ENCODE results near the gene HOXA2.

The HOXA2 gene

GRCh38 chr7:27124902-27125689 is 22.6 kb upstream of the HOXA2 start:
- DNase-seq: no peak

GRCh38 chr7:27124096-27124901 is 21.8 kb upstream of the HOXA2 start:
- DNase-seq: no peak

DNA sequence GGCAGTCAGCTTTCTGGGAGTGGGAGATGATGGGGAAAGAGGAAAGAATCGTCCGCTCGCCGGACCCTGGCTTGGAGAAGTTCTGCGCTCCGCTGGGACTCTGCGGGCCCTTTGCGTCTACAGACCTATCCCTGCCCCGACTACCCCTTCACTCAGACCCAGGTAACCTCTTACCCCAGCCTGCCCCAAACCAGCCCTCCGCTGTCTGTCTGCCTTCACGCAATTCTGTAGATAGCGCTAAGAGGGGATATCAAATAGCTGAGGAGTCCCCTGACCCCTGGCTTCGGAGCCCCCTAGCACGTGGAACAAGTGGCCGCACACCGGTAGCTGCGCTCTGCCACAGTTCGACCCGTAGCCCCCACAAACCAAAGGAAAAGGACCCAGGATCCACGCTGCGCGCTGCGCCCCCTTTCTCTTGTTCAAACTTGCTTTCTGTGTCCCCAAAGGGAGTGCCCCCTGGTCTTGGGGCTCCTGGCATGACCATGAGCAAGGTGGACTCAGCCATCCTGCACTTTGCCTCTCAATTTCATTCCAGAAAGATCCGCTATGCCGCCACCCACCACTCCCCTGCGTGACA is 21.1 kb upstream of the HOXA2 start:
- DNase-seq: no peak

DNA sequence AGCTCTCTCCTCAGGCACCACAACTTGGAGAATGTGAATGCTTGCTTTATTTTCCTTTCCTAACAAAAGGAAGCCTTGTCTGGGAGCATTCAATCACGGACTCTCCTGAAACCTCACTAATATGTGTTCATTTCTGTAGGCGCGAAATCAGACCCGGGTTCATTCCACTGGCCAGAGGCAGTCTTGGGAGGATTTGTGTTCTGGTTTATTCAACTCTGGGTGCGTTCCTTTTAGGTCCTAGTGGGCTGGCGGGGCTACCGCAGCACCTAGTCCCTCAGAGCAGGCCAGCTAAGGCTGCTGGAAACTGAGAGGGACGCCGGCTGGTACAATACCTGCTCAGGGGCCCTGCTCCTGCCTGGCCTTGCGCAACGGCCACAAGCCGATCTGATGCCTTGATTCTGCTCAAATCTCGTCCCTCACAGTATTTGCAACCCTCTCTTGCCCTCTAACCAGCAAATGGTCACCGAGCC is 20.6 kb upstream of the HOXA2 start:
- no peak for DNase-seq

- DNase-seq: no peak
Measured at GRCh38 chr7:27122077-27122910, 19.8 kb upstream of the HOXA2 start.

- DNase-seq: no peak
Measured at GRCh38 chr7:27121684-27122076, 19.2 kb upstream of the HOXA2 start.

GRCh38 chr7:27119412-27119911 is 17.0 kb upstream of the HOXA2 start:
- no peak for DNase-seq

DNA sequence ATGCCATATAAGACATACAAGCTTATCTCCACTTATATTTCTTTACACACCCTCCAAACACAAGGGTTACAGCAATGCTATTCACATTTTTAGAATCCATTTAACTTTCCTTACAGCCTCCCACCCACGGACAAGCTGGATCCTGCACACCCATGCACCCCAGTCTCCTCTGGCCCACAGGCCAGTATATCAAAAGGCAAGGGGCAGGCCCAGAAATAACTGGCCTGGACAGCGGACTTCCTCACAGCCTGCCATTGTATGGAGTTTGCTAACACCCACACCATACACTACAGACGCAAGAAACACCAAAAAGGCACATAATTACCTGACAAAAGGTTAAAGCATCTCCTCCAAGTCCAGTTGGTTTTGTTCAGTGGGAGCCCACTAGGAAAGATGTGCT is 16.1 kb upstream of the HOXA2 start:
- DNase-seq: no peak

DNA sequence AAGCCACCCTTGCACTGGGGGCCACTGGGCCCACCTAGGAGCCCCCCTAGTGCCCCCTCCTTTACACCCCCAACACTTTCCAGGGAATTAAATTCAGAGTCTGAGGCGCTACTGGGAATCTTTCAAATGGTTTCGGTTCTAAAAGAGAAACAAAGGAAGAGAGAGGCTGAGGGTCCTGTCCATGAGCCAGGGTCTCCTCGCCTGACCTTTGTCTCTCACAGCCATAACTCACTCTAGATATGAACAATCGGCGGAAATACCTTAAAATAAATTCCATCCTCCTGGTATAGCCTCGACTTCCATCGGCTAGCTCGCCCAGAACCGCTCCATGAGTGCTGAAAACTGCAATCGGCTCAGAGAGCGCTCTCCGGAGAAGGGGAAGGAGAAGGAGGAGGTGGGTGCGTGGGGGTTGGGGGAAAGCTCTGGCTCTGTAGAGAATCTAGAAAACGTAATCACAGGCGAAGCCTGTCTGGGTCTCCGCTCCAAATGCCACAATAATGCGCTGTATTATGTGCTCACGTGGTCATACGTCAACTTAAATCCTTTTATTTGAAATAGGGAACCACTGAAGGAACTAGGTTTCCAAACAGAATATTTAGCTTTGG is 15.5 kb upstream of the HOXA2 start:
- DNase-seq: no peak

GRCh38 chr7:27116962-27117886 is 14.7 kb upstream of the HOXA2 start:
- DNase-seq: no peak

- no peak for DNase-seq
Measured at GRCh38 chr7:27116031-27116961, 13.8 kb upstream of the HOXA2 start.

GRCh38 chr7:27115221-27116026 is 12.9 kb upstream of the HOXA2 start:
- no peak for DNase-seq

GRCh38 chr7:27114881-27115220 is 12.4 kb upstream of the HOXA2 start:
- no peak for DNase-seq

DNA sequence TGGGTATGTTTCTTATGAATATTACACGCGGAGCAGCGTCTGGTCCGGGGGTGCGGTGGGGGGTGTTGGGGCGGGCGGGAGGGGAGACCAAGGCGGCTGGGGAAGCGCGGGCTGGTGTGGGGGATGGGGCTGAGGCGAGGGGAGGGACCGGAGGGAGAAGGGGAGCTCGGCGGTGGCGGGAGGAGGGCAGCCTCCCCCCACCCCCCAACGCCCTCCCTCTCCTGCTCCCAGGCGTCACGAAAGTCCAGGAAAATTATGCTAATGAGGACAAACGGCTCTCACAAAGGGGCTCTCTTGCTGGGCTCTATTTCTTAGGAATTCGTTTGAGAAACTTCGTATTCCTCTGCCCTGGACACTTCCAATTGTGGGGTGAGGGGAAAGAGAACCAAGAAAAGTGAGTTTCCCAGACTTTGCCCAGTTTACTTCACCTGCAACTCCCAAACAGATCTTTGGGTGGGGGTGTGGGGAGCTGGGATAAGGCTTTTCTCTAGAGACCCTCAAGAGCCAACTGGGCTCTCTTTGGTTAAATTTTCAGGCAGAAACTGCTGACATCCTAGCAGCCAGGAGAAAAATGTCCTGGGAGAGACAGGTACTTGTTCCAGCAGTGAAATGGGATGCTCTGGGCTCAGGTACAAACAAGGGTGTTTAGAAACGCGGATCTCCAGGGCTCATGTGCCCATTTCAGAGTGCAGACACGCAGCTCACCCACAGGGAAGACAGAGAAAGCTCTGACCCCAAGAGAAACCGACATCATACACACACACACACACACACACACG is 11.7 kb upstream of the HOXA2 start:
- DNase-seq: no peak

DNA sequence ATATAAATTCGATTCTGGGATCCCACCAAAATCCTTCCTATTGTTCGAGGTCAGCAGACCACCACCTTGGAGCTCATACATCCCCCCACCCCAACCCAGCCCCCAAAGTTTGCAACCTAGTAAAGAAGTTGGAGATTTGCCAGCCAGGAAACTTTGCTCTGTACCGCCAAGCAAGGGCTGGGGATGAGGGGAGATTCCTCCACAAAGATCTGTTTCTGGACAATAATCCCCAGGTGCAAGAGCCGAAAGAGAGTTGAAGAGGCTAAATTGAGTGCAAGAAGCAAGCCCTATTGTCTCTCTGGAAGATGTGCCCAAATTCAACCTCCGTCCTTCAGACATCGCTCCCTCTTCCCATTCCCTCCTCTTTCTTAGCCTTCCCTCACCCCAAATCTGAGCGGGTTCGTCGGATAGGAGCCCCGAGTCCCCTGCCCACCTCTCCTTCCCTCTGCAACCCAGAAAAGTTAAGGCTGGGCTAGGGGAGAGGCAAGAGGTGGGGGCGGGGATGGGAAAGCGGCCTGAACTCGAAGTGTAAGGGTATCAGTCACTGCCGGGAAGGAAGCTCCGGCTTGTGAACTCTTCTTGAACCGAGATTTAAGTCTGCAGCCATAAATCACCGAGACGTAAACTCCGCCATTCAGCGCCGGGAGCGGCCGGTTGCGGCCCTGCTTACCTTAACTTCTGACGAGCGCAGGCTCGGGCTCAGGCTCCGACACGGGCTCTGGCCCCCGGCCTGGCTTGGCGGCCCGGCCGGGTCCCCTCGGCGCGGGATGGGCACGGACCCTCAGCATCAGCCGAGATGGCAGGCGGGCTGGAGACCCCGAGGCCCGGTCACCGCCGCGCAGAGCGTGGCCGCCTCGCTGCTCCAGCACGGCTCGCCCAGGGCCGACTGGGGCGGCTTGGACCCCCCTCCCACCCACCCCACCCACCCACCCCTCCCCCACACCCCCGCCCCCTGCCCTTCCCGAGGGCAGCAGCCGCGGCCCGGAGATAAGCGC is 10.8 kb upstream of the HOXA2 start:
- DNase-seq: no peak

DNA sequence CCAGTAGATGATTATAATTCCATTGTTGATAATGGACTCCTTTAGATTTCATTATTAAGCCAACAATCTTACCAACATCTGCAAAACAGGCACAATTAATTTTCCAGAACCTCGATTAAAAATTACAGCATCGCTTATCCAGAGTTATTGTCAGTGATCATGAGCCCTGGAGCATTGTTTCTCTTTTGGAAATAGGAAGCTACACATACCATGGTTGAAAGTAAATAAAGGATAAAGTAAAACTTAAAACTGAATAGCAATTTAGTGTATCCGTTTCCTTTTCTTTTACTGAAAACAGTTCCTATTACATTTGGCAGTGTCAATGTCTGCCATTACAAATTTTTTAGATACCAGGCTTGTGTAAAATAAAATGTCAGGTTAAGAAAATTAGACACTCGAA is 9.9 kb upstream of the HOXA2 start:
- DNase-seq: no peak

GRCh38 chr7:27111751-27112277 is 9.3 kb upstream of the HOXA2 start:
- DNase-seq: no peak

Measured in NCI-H774 (cell line).